ENCODE data around the gene AFAP1.

AFAP1 gene

GRCh38 chr4:7790023-7790422 lies 149.6 kb downstream of the AFAP1 start:
- TF ChIP-seq, protein P1, sequence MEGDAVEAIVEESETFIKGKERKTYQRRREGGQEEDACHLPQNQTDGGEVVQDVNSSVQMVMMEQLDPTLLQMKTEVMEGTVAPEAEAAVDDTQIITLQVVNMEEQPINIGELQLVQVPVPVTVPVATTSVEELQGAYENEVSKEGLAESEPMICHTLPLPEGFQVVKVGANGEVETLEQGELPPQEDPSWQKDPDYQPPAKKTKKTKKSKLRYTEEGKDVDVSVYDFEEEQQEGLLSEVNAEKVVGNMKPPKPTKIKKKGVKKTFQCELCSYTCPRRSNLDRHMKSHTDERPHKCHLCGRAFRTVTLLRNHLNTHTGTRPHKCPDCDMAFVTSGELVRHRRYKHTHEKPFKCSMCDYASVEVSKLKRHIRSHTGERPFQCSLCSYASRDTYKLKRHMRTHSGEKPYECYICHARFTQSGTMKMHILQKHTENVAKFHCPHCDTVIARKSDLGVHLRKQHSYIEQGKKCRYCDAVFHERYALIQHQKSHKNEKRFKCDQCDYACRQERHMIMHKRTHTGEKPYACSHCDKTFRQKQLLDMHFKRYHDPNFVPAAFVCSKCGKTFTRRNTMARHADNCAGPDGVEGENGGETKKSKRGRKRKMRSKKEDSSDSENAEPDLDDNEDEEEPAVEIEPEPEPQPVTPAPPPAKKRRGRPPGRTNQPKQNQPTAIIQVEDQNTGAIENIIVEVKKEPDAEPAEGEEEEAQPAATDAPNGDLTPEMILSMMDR (IDR thresholded peaks at IDR 0.05; ENCODE audit: low read depth, low read length) = no peak
- in situ Hi-C loops (cut with HindIII; ENCODE audit: low sequenced_read_pairs) = no loop called here
- DNase-seq (ENCODE audit: low read depth, low spot score) = no peak
- no peak overlapping the region for H3K4me3 ChIP-seq (ENCODE audit: low read depth, low read length)

- DNase-seq (ENCODE audit: low read depth, low spot score) = no peak
- in situ Hi-C loops (cut with HindIII; ENCODE audit: low sequenced_read_pairs) = no loop called here
- TF ChIP-seq, protein P1 (IDR thresholded peaks at IDR 0.05; ENCODE audit: low read depth, low read length) = no peak
- H3K4me3 ChIP-seq (ENCODE audit: low read depth, low read length) = no peak overlapping the region
These were observed 150.8 kb downstream of the AFAP1 start for GRCh38 chr4:7788694-7789425.

DNA sequence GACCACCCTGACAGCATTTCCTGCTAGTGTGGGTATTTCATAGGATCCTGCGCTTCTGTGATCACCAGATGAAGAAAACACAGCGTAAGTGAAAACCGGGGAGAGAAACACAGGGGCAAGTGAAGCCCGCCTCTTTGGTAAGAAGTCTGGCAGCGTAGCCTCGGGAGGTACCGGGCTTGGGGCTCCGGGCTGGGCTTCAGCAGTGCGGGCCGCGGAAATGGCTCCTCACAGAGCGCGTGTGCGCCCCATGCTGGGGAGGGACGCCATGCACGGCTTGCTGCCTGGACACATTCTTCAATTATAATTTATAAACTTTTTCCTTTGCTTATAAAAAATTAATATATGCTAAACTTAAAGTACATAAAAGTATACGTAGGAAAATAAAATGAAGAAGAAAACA lies 151.5 kb downstream of the AFAP1 start:
- in situ Hi-C loops (cut with HindIII; ENCODE audit: low sequenced_read_pairs) = no loop called here
- DNase-seq (ENCODE audit: low read depth, low spot score) = no peak
- H3K4me3 ChIP-seq (ENCODE audit: low read depth, low read length) = no peak overlapping the region
- TF ChIP-seq, protein P1 (IDR thresholded peaks at IDR 0.05; ENCODE audit: low read depth, low read length) = no peak

DNA sequence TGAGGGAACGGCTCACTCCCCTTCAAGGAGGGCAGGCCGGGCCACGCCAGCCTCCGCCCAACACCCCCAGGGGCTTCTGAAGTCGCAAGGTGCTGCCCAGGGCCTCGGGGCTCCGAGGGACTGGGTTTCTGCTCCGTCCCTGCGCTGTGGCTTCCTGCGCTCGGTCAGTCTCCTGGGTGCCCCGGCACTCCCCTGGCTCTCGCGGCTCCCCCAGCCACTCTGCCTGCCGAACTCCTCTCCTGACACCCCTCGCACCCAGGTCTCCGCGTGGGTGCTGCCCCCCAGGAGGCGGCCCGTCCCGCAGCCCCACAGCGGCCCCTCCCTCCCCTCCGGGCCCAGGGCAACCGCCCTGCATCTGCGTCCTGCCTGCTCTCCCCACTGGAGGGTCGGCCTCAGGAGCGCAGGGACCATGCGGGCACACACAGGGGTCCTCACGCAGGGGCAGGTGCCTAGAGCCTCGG lies 151.9 kb downstream of the AFAP1 start:
- no peak overlapping the region for H3K4me3 ChIP-seq (ENCODE audit: low read depth, low read length)
- no peak for DNase-seq (ENCODE audit: low read depth, low spot score)
- in situ Hi-C loops (cut with HindIII; ENCODE audit: low sequenced_read_pairs) = no loop called here
- TF ChIP-seq, protein P1 (IDR thresholded peaks at IDR 0.05; ENCODE audit: low read depth, low read length) = no peak

- TF ChIP-seq, protein P1 (IDR thresholded peaks at IDR 0.05; ENCODE audit: low read depth, low read length) = no peak
- H3K4me3 ChIP-seq (ENCODE audit: low read depth, low read length) = no peak overlapping the region
- no peak for DNase-seq (ENCODE audit: low read depth, low spot score)
- in situ Hi-C loops (cut with HindIII; ENCODE audit: low sequenced_read_pairs) = no loop called here
These were observed 152.6 kb downstream of the AFAP1 start for GRCh38 chr4:7787067-7787466.

- TF ChIP-seq, protein P1 (IDR thresholded peaks at IDR 0.05; ENCODE audit: low read depth, low read length) = no peak
- no peak for DNase-seq (ENCODE audit: low read depth, low spot score)
- no peak overlapping the region for H3K4me3 ChIP-seq (ENCODE audit: low read depth, low read length)
- in situ Hi-C loops (cut with HindIII; ENCODE audit: low sequenced_read_pairs) = no loop called here
These were observed 153.1 kb downstream of the AFAP1 start for GRCh38 chr4:7786517-7786916.

Measured in astrocyte of the spinal cord (primary cell).